A673 (cell line): ENCODE measurements around the gene CYP4F8.

Experiments
- CTCF ChIP-seq: fragments of 300-800, 200-600 bp; sonication (generic); conservative IDR thresholded peaks from 2 replicates; pipeline ENCODE4 v1.5.1; 2017; ENCODE audit warnings: low read depth, mild to moderate bottlenecking, antibody characterized with exemption, low read length, moderate library complexity, mixed read lengths
- EZH2 ChIP-seq: fragments of 200-600 bp; sonication (generic); IDR thresholded peaks from 2 replicates; pipeline ENCODE4 v1.6.1; 2017; ENCODE audit warnings: borderline replicate concordance, low read depth, mild to moderate bottlenecking, mixed read lengths, antibody characterized with exemption, low read length; ENCODE audit not compliant: poor library complexity, severe bottlenecking

GRCh38 chr19:15633082-15633835 lies 18.2 kb downstream of the CYP4F8 start:
- no peak for TF ChIP-seq EZH2
- no peak for TF ChIP-seq CTCF
